ENCODE results near the gene POU6F1. TPM values are rescaled to one million over a fixed set of nuclear protein-coding genes. Genes with fewer than 3 reads are reported as not detected.

POU6F1 gene
- total and polyA plus RNA-seq, 2 of the 8 experiments (the other 6 are each of a cell fraction or from before 2014, with no cell fraction given) = 5.6 to 8.7 TPM

DNA sequence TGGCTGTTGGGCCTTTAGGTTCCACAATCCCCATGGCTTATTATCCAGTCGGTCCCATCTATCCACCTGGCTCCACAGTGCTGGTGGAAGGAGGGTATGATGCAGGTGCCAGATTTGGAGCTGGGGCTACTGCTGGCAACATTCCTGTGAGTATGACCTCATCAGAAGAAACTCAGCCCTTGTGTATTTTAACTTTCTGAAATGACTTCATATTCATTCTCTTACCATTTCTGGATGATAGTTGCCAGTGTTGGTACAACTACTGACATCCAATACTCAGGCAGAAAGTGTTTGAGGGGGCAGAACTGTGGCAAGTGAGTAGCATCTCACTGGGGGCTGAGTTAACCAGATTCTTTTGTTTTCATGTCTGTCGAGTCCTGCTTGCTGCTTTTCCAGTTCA lies 23.1 kb upstream of the POU6F1 start:
- no peak overlapping the region for H4K8ac ChIP-seq (ENCODE audit: extremely low read depth, insufficient read depth, low read length)
- no peak overlapping the region for H2BK120ac ChIP-seq (replicated peaks; ENCODE audit: low read depth, low read length)
- no peak overlapping the region for H2BK15ac ChIP-seq (ENCODE audit: low read length)
- TF ChIP-seq SP2 (IDR thresholded peaks at IDR 0.05; ENCODE audit: low read length) (no peak), JUN (IDR thresholded peaks at IDR 0.05; ENCODE audit: low read depth, low read length) (no peak), FOSL1 (IDR thresholded peaks at IDR 0.05; ENCODE audit: insufficient read depth, low read depth, low read length) (no peak), TAF1 (IDR thresholded peaks at IDR 0.05; ENCODE audit: low read depth, low read length) (no peak), BACH1 (IDR thresholded peaks at IDR 0.05; ENCODE audit: low read length) (no peak), POLR2AphosphoS5 (IDR thresholded peaks at IDR 0.05; ENCODE audit: low read depth, low read length) (no peak), RNF2 (IDR thresholded peaks at IDR 0.05; ENCODE audit: borderline replicate concordance, low read depth, low read length, missing control alignments, poor library complexity, severe bottlenecking) (no peak)
- no peak overlapping the region for H3K4ac ChIP-seq (replicated peaks; ENCODE audit: insufficient read length, low read depth, low read length)
- peaks cover 8% of the 10 kb centered on the region for H3K23me2 ChIP-seq (ENCODE audit: low read depth, low read length)
- no peak overlapping the region for H3K14ac ChIP-seq (ENCODE audit: insufficient read length)
- POLR2A ChIA-PET (ENCODE audit: partially characterized antibody) = interaction anchor here (0.5 to 3.3 kb wide), 11 partner anchors 8 to 215 kb away, joined by 3 to 26 read pairs (median 4); partner anchors contain the start of genes POU6F1, SLC11A2 and SMAGP
- H3K9ac ChIP-seq (replicated peaks in 1 of 4; ENCODE audit: extremely low read depth in 1 of 4, low read depth in 3 of 4, low read length in 3 of 4) = no peak overlapping the region
- no peak overlapping the region for H3K18ac ChIP-seq (ENCODE audit: extremely low read depth, low read length)
- no peak overlapping the region for H3K27ac ChIP-seq (ENCODE audit: low read depth, low read length)
- H3K36me3 ChIP-seq (ENCODE audit: control insufficient read depth in 2 of 4, insufficient read depth in 4 of 4, low read length in 3 of 4) = peaks cover 17 to 44% (median 27%) of the 10 kb centered on the region in 4 experiments
- H2BK20ac ChIP-seq (ENCODE audit: low read length) = no peak overlapping the region
- no peak overlapping the region for H4K5ac ChIP-seq (ENCODE audit: insufficient read length, low read depth, low read length)
- no peak overlapping the region for H3K4me3 ChIP-seq (ENCODE audit: extremely low read depth in 1 of 4, insufficient read depth in 2 of 4, low read depth in 3 of 4, low read length in 4 of 4)
- H2BK12ac ChIP-seq (ENCODE audit: low read depth, low read length) = no peak overlapping the region
- peaks cover 6% of the 10 kb centered on the region; the same call in 1 of the 2 replicates for H3K79me1 ChIP-seq (ENCODE audit: low read depth, low read length)
- H3K79me2 ChIP-seq (ENCODE audit: control insufficient read depth in 1 of 2, insufficient read depth in 2 of 2, low read length in 2 of 2) = peaks cover 0 to 15% of the 10 kb centered on the region in 2 experiments; a peak in 2 of 4 replicates
- no peak overlapping the region for H3K23ac ChIP-seq (ENCODE audit: insufficient read length)
- H2BK5ac ChIP-seq (ENCODE audit: low read depth, low read length) = no peak overlapping the region
- DNase-seq (ENCODE audit: low read depth in 1 of 2, low spot score in 2 of 2) (no peak), FAIRE-seq (no peak)
- H4K91ac ChIP-seq (replicated peaks; ENCODE audit: insufficient read length, low read length) = no peak overlapping the region
- CTCF ChIA-PET (ENCODE audit: partially characterized antibody) = interaction anchor here (0.9 to 2.4 kb wide), 6 partner anchors 12 to 101 kb away, joined by 3 to 12 read pairs (median 4); partner anchors contain the start of gene POU6F1
- WGBS, 2 experiments (ENCODE audit: extremely low coverage in 1 of 2, insufficient coverage in 1 of 2, insufficient read length in 1 of 2, insufficient replicate concordance in 2 of 2, low coverage in 1 of 2, low lambda C conversion rate in 2 of 2, missing lambda C conversion rate in 1 of 2) = 84% methylated on average over 2 of the region's 2 CpGs; no CpG with 5 or more reads in 1 of the 2 experiments
- H2AFZ ChIP-seq (ENCODE audit: low read length) = no peak overlapping the region
- no peaks in the 10 kb centered on the region for H3K27me3 ChIP-seq (replicated peaks in 1 of 4; ENCODE audit: control insufficient read depth in 3 of 4, extremely low read depth in 1 of 4, insufficient read depth in 3 of 4, low read length in 3 of 4)
- H3K4me1 ChIP-seq (replicated peaks in 1 of 4; ENCODE audit: control insufficient read depth in 3 of 4, insufficient read depth in 4 of 4, low read length in 3 of 4) = peaks cover 0 to 10% (median 5%) of the 10 kb centered on the region in 4 experiments; a peak in 6 of 7 replicates
- H2AK5ac ChIP-seq (ENCODE audit: low read depth, low read length) = no peak overlapping the region
- no peak overlapping the region for H3K4me2 ChIP-seq (ENCODE audit: insufficient read depth in 1 of 2, low read depth in 2 of 2, low read length in 2 of 2)
- H3K56ac ChIP-seq (replicated peaks; ENCODE audit: insufficient read length, low read depth, low read length) = no peak overlapping the region
- no peaks in the 10 kb centered on the region for H3K9me3 ChIP-seq (ENCODE audit: insufficient read depth in 2 of 2, low read depth in 1 of 2, low read length in 1 of 2)
- peaks cover 0 to 2% of the 10 kb centered on the region in 2 experiments for H4K20me1 ChIP-seq (replicated peaks in 1 of 2; ENCODE audit: control insufficient read depth in 1 of 2, insufficient read depth in 2 of 2, low read length in 2 of 2)

Data from H1 (cell line).